Transverse colon (tissue), 4 donors: ENCODE results near the gene BBC3. TPM values are rescaled to one million over a fixed set of nuclear protein-coding genes. Genes with fewer than 3 reads are reported as not detected.

Experiments
- DNase-seq: peaks from one replicate; pipeline ENCODE4 v3.0.0-alpha.2; 2019
- H3K27ac ChIP-seq, 4 donors: fragments of 200-600 bp; sonication (generic); 2 replicates each; pipeline ENCODE4 v1.5.1; 2016 to 2018; ENCODE audit warnings: inconsistent platforms in 4 of 4
- H3K27me3 ChIP-seq: fragments of 200-600 bp; sonication (generic); 2 replicates; pipeline ENCODE4 v1.5.1; 2017; ENCODE audit warnings: inconsistent platforms
- H3K36me3 ChIP-seq, 4 donors: fragments of 200-600 bp; sonication (generic); 2 replicates each; pipeline ENCODE4 v1.5.1; 2017 to 2019; ENCODE audit warnings: inconsistent platforms in 4 of 4
- H3K4me1 ChIP-seq, 4 donors: fragments of 200-600 bp; sonication (generic); 2 replicates each; pipeline ENCODE4 v1.5.1; 2017 to 2020; ENCODE audit warnings: inconsistent platforms in 4 of 4
- H3K4me3 ChIP-seq, 4 donors: fragments of 200-600 bp; sonication (generic); 1 replicate in 1 of 4; 2 replicates in 3 of 4; pipeline versions ENCODE4 v1.5.1 to v1.6.1; 2017 to 2019; ENCODE audit warnings: inconsistent platforms in 4 of 4
- H3K9me3 ChIP-seq, 2 donors: fragments of 200-600 bp; sonication (generic); 2 replicates each; pipeline ENCODE4 v1.5.1; 2017 to 2019; ENCODE audit warnings: inconsistent platforms in 2 of 2
- CTCF ChIP-seq, 5 experiments: fragments of 200-600 bp in 3 of 5; fragments of 450-650 bp in 2 of 5; sonication (generic) in 3 of 5; IDR thresholded peaks; 1 replicate in 2 of 5; 2 replicates in 3 of 5; pipeline ENCODE4 v1.5.1; 2016 to 2017; ENCODE audit warnings: antibody characterized with exemption in 5 of 5, inconsistent platforms in 3 of 5, mild to moderate bottlenecking in 2 of 5, moderate library complexity in 1 of 5
- EP300 ChIP-seq: sonication (generic); formaldehyde crosslinking; IDR thresholded peaks from one replicate; pipeline ENCODE4 v1.6.1; 2017; ENCODE audit warnings: antibody characterized with exemption, low read depth
- POLR2A ChIP-seq: fragments of 450-650 bp; IDR thresholded peaks from one replicate; pipeline ENCODE4 v1.6.1; 2016; ENCODE audit warnings: antibody characterized with exemption, mild to moderate bottlenecking, moderate library complexity
- POLR2AphosphoS5 ChIP-seq, 3 donors: sonication (generic); formaldehyde crosslinking; IDR thresholded peaks; one replicate each; pipeline ENCODE4 v1.6.1; 2016; ENCODE audit warnings: antibody characterized with exemption in 3 of 3
- WGBS, 2 donors: methylation state at CpG; one replicate each; pipeline ENCODE4 v1.1.5; 2018; ENCODE audit warnings: low coverage in 1 of 2; 5-methylcytosine and 5-hydroxymethylcytosine counted together
- in situ Hi-C, 4 donors: fragments of 200-750 bp; cut with MboI; loops; one replicate each; pipeline versions ENCODE4 v1.15.0 to v1.15.1; 2017; ENCODE audit warnings: low sequenced_read_pairs in 3 of 4, low pct_ligation_motif_present in 1 of 4, low pct_unique_long_range_greater_than_20kb in 1 of 4
- intact Hi-C: fragments of 100-400 bp; cut with DNase I; formaldehyde crosslinking; loops from one replicate; pipeline ENCODE4 v1.15.1; 2023; ENCODE audit warnings: low total_unique reads
- total RNA-seq, 4 donors: library from RNA; depleted of rRNA; stranded (reverse); fragments of >200 nt; gene quantifications; one replicate each; pipeline ENCODE4 v1.1.0, GENCODE V29; 2016

Gene BBC3
- total RNA-seq, 4 donors from 2014 or later: 10.9 to 31.0 (median 14.4) TPM

GRCh38 chr19:47221080-47221841 lies 9.7 kb downstream of the BBC3 start:
- H3K27me3 ChIP-seq: no peaks in the 10 kb centered on the region
- no peak for DNase-seq
- in situ Hi-C loops: no loop called here
- WGBS, 2 donors: 84 to 100% methylated on average over 1 to 33 of the region's 33 CpGs
- TF ChIP-seq POLR2A: no peak
- TF ChIP-seq EP300: no peak
- no peak for TF ChIP-seq POLR2AphosphoS5 (IDR thresholded peaks at IDR 0.05)
- H3K27ac ChIP-seq: no peak overlapping the region
- no peak overlapping the region for H3K4me3 ChIP-seq
- peaks cover 0 to 8% (median 7%) of the 10 kb centered on the region in 4 donors for H3K4me1 ChIP-seq
- peaks cover 0 to 15% (median 3%) of the 10 kb centered on the region in 4 donors for H3K36me3 ChIP-seq
- intact Hi-C loops: no loop called here
- H3K9me3 ChIP-seq: no peaks in the 10 kb centered on the region

- no peaks in the 10 kb centered on the region for H3K27me3 ChIP-seq
- no peaks in the 10 kb centered on the region for H3K9me3 ChIP-seq
- 73 to 78% methylated on average over 3 to 5 of the region's 5 CpGs for WGBS, 2 donors
- peak overlapping the region; percentile 3 to 69 (median 40) for H3K27ac ChIP-seq
- intact Hi-C loops (no loop called here), in situ Hi-C loops (no loop called here)
- H3K4me3 ChIP-seq: no peak overlapping the region
- peak; percentile 81 for DNase-seq
- H3K36me3 ChIP-seq: peaks cover 0 to under 1% (median 0%) of the 10 kb centered on the region in 4 donors
- peaks cover 8 to 18% (median 13%) of the 10 kb centered on the region in 4 donors for H3K4me1 ChIP-seq
- TF ChIP-seq EP300: no peak
- peak in 1 of 3 donors; percentile 39 for TF ChIP-seq POLR2AphosphoS5 (IDR thresholded peaks at IDR 0.05)
Observed at GRCh38 chr19:47215581-47215980, 15.4 kb downstream of the BBC3 start.

- Histone ChIP-seq H3K27me3 (no peaks in the 10 kb centered on the region), H3K27ac (peak overlapping the region; percentile 70 to 74 (median 73)), H3K36me3 (peaks cover 0 to 8% (median under 1%) of the 10 kb centered on the region in 4 donors), H3K4me3 (no peak overlapping the region), H3K9me3 (no peaks in the 10 kb centered on the region), H3K4me1 (peaks cover 10 to 19% (median 13%) of the 10 kb centered on the region in 4 donors)
- peak; percentile 81 to 95 (median 88) for TF ChIP-seq CTCF (IDR thresholded peaks at IDR 0.05)
- TF ChIP-seq EP300: no peak
- intact Hi-C loops: no loop called here
- WGBS, 2 donors: 30 to 46% methylated on average over 9 to 19 of the region's 19 CpGs
- in situ Hi-C loops: no loop called here
- peak; percentile 86 for DNase-seq
Observed at GRCh38 chr19:47210689-47211316, 20.2 kb downstream of the BBC3 start.

GRCh38 chr19:47210180-47210490 lies 20.9 kb downstream of the BBC3 start:
- no peaks in the 10 kb centered on the region for H3K27me3 ChIP-seq
- peaks cover 0 to 13% (median 4%) of the 10 kb centered on the region in 4 donors for H3K36me3 ChIP-seq
- peak overlapping the region; percentile 70 to 74 (median 73) for H3K27ac ChIP-seq
- H3K9me3 ChIP-seq: no peaks in the 10 kb centered on the region
- TF ChIP-seq POLR2AphosphoS5 (IDR thresholded peaks at IDR 0.05): no peak
- TF ChIP-seq EP300: no peak
- TF ChIP-seq CTCF (IDR thresholded peaks at IDR 0.05): no peak
- no peak for TF ChIP-seq POLR2A
- peaks cover 7 to 14% (median 11%) of the 10 kb centered on the region in 4 donors for H3K4me1 ChIP-seq
- DNase-seq: no peak
- H3K4me3 ChIP-seq: no peak overlapping the region
- in situ Hi-C loops (no loop called here), intact Hi-C loops (no loop called here)
